GM23338 (cell line): ENCODE data around the gene BRD9. TPM values are rescaled to one million over a fixed set of nuclear protein-coding genes. Genes with fewer than 3 reads are reported as not detected.

ENCODE experiments used
- ATAC-seq: fragments of 200-7000 bp; cut with Tn5 transposase; 3 replicates; pipeline ENCODE4 v1.9.1; 2020
- DNase-seq: peaks from one replicate; pipeline ENCODE4 v3.0.0-alpha.2; 2015; ENCODE audit warnings: low spot score
- H2AFZ ChIP-seq: fragments of 200-600 bp; sonication (generic); 2 replicates; pipeline ENCODE4 v1.8.0; 2016; ENCODE audit warnings: antibody characterized with exemption, mild to moderate bottlenecking, moderate library complexity
- H3F3A ChIP-seq: fragments of 200-600 bp; sonication (generic); replicated peaks from 2 replicates; pipeline ENCODE4 v1.8.0; 2017; ENCODE audit warnings: antibody characterized with exemption, mixed run types, low read depth
- H3K27ac ChIP-seq: fragments of 200-600 bp; sonication (generic); 2 replicates; pipeline ENCODE4 v1.6.1; 2016; ENCODE audit warnings: low read depth
- H3K27me3 ChIP-seq: fragments of 200-600 bp; sonication (generic); 2 replicates; pipeline ENCODE4 v1.8.0; 2016; ENCODE audit warnings: mild to moderate bottlenecking, mixed run types, moderate library complexity; ENCODE audit not compliant: insufficient read depth
- H3K36me3 ChIP-seq: fragments of 200-600 bp; sonication (generic); 2 replicates; pipeline ENCODE4 v1.8.0; 2016; ENCODE audit warnings: mild to moderate bottlenecking; ENCODE audit not compliant: insufficient read depth
- H3K4me1 ChIP-seq: fragments of 200-600 bp; sonication (generic); 2 replicates; pipeline ENCODE4 v1.8.0; 2016; ENCODE audit warnings: mild to moderate bottlenecking, moderate library complexity; ENCODE audit not compliant: insufficient read depth
- H3K4me2 ChIP-seq: fragments of 200-600 bp; sonication (generic); 2 replicates; pipeline ENCODE4 v1.7.1; 2017; ENCODE audit warnings: mixed run types
- H3K4me3 ChIP-seq: fragments of 200-600 bp; sonication (generic); 2 replicates; pipeline ENCODE4 v1.6.1; 2016; ENCODE audit warnings: mixed run types
- H3K79me2 ChIP-seq: fragments of 200-600 bp; sonication (generic); replicated peaks from 2 replicates; pipeline ENCODE4 v1.8.0; 2017; ENCODE audit warnings: mild to moderate bottlenecking; ENCODE audit not compliant: insufficient read depth
- H3K9me2 ChIP-seq: fragments of 200-600 bp; sonication (generic); 2 replicates; pipeline ENCODE4 v1.8.0; 2017; ENCODE audit not compliant: insufficient read depth
- H4K20me1 ChIP-seq: fragments of 200-600 bp; sonication (generic); replicated peaks from 2 replicates; pipeline ENCODE4 v1.8.0; 2017; ENCODE audit warnings: mild to moderate bottlenecking; ENCODE audit not compliant: insufficient read depth
- H3K27ac Mint-ChIP-seq: 2 replicates; pipeline ENCODE4 v1.8.0; 2020; ENCODE audit warnings: inconsistent platforms, mild to moderate bottlenecking, moderate library complexity, mixed read lengths
- H3K27me3 Mint-ChIP-seq: 3 replicates; pipeline ENCODE4 v1.8.0; 2022; ENCODE audit warnings: low read depth, mild to moderate bottlenecking, moderate library complexity, mixed read lengths, inconsistent platforms; ENCODE audit not compliant: insufficient read depth, poor library complexity
- H3K36me3 Mint-ChIP-seq: 3 replicates; pipeline ENCODE4 v1.8.0; 2021; ENCODE audit warnings: low read depth, mild to moderate bottlenecking, inconsistent platforms, moderate library complexity, mixed read lengths
- H3K4me1 Mint-ChIP-seq: 3 replicates; pipeline ENCODE4 v1.8.0; 2020; ENCODE audit warnings: mild to moderate bottlenecking, inconsistent platforms, mixed read lengths
- H3K4me3 Mint-ChIP-seq: 3 replicates; pipeline ENCODE4 v1.8.0; 2021; ENCODE audit warnings: moderate library complexity, mild to moderate bottlenecking, inconsistent platforms, mixed read lengths
- H3K9me3 Mint-ChIP-seq: 3 replicates; pipeline ENCODE4 v1.8.0; 2020; ENCODE audit warnings: moderate library complexity, mild to moderate bottlenecking, inconsistent platforms, mixed read lengths
- CREB1 ChIP-seq: fragments of 250-450 bp; sonication (Bioruptor Pico); IDR thresholded peaks from 2 replicates; pipeline ENCODE4 v1.5.0; 2020; ENCODE audit warnings: low read depth, mild to moderate bottlenecking, moderate library complexity
- EZH2 ChIP-seq: fragments of 200-600 bp; sonication (generic); IDR thresholded peaks from one replicate; pipeline ENCODE4 v1.8.0; 2017; ENCODE audit warnings: antibody characterized with exemption, mild to moderate bottlenecking, low read depth; ENCODE audit not compliant: unreplicated experiment
- EZH2phosphoT487 ChIP-seq: fragments of 200-600 bp; sonication (generic); IDR thresholded peaks from one replicate; pipeline ENCODE4 v1.8.1; 2018; ENCODE audit warnings: antibody characterized with exemption; ENCODE audit not compliant: unreplicated experiment
- JUNB ChIP-seq: IDR thresholded peaks from one replicate; pipeline ENCODE4 v1.6.1; 2016; ENCODE audit warnings: antibody characterized with exemption; ENCODE audit not compliant: unreplicated experiment
- NANOG ChIP-seq: IDR thresholded peaks from 2 replicates; pipeline ENCODE4 v1.6.1; 2016; ENCODE audit warnings: antibody characterized with exemption, borderline replicate concordance
- POLR2AphosphoS5 ChIP-seq: IDR thresholded peaks from 2 replicates; pipeline ENCODE4 v1.6.1; 2016; ENCODE audit warnings: antibody characterized with exemption, low read depth
- STAT1 ChIP-seq: IDR thresholded peaks from one replicate; pipeline ENCODE4 v1.6.1; 2016; ENCODE audit warnings: antibody characterized with exemption; ENCODE audit not compliant: unreplicated experiment
- ZNF114 ChIP-seq: fragments of 250-450 bp; sonication (Bioruptor Pico); IDR thresholded peaks from 2 replicates; pipeline ENCODE4 v1.5.0; 2020; ENCODE audit warnings: mild to moderate bottlenecking, moderate library complexity
- polyA plus RNA-seq: library from polyadenylated mRNA; unstranded; fragments of >200 nt; fragmentation: Nextera tagmentation; extraction: Ambion mirVana; gene quantifications from 2 replicates; pipeline ENCODE4 v1.2.1, GENCODE V29; 2016
- total RNA-seq: library from RNA; depleted of rRNA; stranded (reverse); fragments of >200 nt; shearing (Covaris generic); gene quantifications from 2 replicates; pipeline ENCODE4 v1.2.3, GENCODE V29; 2014
- TF ChIP-seq, protein P1 (sequence below), 2 experiments: fragments of 200-600 bp in 1 of 2; sonication (generic) in 1 of 2; conservative IDR thresholded peaks; 2 replicates each; pipeline versions ENCODE4 v1.5.1 to v1.6.1; 2016 to 2017; ENCODE audit warnings: antibody characterized with exemption in 2 of 2, low read depth in 2 of 2, mild to moderate bottlenecking in 2 of 2, moderate library complexity in 1 of 2
- TF ChIP-seq, protein P2 (sequence below): IDR thresholded peaks from 2 replicates; pipeline ENCODE4 v1.6.1; 2016; ENCODE audit warnings: antibody characterized with exemption
- TF ChIP-seq, protein P3 (sequence below): fragments of 250-450 bp; sonication (Bioruptor Pico); IDR thresholded peaks from 2 replicates; pipeline ENCODE4 v1.5.0; 2020; ENCODE audit warnings: mild to moderate bottlenecking, moderate library complexity

Gene BRD9
- total and polyA plus RNA-seq, 2 experiments from 2014 or later, result 32.9 to 54.7 TPM

DNA sequence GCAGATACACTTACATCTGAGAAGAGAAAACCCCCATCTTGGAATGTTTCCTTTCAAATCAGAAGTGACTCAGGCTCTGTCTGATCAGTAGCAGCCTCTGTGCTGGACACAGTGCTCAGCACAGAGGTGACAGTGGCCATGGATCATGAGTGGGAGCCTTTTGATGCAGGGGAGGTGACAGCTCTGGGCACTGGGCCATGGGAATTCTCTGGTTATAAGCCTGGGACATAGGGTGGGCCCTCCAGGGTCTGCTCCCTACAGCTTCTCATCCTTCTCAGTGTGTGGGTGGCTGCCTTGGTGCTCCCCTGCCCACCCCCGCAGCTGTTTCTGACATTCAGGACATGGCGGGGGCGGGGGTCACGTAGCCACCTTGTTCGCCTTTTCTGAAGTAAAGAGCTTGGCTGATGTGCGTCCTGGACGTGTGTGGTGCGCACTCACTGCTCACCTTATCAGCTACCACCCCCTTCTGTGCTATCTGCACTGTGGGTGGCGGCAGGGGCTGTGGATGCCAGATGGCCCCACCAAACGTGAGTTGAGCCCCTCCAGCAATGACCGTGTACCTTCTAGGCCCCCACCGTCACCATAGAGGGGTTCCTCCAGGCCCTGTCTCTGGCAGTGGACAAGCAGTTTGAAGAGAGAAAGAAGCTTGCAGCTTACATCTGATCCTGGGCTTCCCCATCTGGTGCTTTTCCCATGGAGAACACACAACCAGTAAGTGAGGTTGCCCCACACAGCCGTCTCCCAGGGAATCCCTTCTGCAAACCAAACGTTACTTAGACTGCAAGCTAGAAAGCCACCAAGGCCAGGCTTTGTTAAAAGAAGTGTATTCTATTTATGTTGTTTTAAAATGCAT lies 24.1 kb upstream of the BRD9 start:
- Histone ChIP-seq H3K27ac (no peak overlapping the region), H3K9me2 (no peaks in the 10 kb centered on the region), H3F3A (no peaks in the 10 kb centered on the region), H3K4me1 (no peaks in the 10 kb centered on the region), H3K4me3 (no peak overlapping the region), H3K36me3 (peaks cover 31% of the 10 kb centered on the region), H3K79me2 (no peaks in the 10 kb centered on the region), H4K20me1 (peaks cover 14% of the 10 kb centered on the region; the same call in 1 of the 2 replicates), H2AFZ (no peak overlapping the region), H3K27me3 (no peaks in the 10 kb centered on the region), H3K4me2 (no peak overlapping the region)
- no peaks in the 10 kb centered on the region; the same call in 2 of the 3 replicates for H3K4me1 Mint-ChIP-seq
- TF ChIP-seq POLR2AphosphoS5 (no peak), EZH2 (no peak), ZNF114 (no peak), JUNB (no peak), CREB1 (CRISPR knock-in tag) (no peak), STAT1 (no peak), EZH2phosphoT487 (no peak), NANOG (no peak)
- TF ChIP-seq, protein P1, sequence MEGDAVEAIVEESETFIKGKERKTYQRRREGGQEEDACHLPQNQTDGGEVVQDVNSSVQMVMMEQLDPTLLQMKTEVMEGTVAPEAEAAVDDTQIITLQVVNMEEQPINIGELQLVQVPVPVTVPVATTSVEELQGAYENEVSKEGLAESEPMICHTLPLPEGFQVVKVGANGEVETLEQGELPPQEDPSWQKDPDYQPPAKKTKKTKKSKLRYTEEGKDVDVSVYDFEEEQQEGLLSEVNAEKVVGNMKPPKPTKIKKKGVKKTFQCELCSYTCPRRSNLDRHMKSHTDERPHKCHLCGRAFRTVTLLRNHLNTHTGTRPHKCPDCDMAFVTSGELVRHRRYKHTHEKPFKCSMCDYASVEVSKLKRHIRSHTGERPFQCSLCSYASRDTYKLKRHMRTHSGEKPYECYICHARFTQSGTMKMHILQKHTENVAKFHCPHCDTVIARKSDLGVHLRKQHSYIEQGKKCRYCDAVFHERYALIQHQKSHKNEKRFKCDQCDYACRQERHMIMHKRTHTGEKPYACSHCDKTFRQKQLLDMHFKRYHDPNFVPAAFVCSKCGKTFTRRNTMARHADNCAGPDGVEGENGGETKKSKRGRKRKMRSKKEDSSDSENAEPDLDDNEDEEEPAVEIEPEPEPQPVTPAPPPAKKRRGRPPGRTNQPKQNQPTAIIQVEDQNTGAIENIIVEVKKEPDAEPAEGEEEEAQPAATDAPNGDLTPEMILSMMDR (conservative IDR thresholded peaks at IDR 0.05; ENCODE audit: low read depth in 2 of 2), result no peak
- TF ChIP-seq, protein P2, sequence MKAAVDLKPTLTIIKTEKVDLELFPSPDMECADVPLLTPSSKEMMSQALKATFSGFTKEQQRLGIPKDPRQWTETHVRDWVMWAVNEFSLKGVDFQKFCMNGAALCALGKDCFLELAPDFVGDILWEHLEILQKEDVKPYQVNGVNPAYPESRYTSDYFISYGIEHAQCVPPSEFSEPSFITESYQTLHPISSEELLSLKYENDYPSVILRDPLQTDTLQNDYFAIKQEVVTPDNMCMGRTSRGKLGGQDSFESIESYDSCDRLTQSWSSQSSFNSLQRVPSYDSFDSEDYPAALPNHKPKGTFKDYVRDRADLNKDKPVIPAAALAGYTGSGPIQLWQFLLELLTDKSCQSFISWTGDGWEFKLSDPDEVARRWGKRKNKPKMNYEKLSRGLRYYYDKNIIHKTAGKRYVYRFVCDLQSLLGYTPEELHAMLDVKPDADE, result no peak
- TF ChIP-seq, protein P3, sequence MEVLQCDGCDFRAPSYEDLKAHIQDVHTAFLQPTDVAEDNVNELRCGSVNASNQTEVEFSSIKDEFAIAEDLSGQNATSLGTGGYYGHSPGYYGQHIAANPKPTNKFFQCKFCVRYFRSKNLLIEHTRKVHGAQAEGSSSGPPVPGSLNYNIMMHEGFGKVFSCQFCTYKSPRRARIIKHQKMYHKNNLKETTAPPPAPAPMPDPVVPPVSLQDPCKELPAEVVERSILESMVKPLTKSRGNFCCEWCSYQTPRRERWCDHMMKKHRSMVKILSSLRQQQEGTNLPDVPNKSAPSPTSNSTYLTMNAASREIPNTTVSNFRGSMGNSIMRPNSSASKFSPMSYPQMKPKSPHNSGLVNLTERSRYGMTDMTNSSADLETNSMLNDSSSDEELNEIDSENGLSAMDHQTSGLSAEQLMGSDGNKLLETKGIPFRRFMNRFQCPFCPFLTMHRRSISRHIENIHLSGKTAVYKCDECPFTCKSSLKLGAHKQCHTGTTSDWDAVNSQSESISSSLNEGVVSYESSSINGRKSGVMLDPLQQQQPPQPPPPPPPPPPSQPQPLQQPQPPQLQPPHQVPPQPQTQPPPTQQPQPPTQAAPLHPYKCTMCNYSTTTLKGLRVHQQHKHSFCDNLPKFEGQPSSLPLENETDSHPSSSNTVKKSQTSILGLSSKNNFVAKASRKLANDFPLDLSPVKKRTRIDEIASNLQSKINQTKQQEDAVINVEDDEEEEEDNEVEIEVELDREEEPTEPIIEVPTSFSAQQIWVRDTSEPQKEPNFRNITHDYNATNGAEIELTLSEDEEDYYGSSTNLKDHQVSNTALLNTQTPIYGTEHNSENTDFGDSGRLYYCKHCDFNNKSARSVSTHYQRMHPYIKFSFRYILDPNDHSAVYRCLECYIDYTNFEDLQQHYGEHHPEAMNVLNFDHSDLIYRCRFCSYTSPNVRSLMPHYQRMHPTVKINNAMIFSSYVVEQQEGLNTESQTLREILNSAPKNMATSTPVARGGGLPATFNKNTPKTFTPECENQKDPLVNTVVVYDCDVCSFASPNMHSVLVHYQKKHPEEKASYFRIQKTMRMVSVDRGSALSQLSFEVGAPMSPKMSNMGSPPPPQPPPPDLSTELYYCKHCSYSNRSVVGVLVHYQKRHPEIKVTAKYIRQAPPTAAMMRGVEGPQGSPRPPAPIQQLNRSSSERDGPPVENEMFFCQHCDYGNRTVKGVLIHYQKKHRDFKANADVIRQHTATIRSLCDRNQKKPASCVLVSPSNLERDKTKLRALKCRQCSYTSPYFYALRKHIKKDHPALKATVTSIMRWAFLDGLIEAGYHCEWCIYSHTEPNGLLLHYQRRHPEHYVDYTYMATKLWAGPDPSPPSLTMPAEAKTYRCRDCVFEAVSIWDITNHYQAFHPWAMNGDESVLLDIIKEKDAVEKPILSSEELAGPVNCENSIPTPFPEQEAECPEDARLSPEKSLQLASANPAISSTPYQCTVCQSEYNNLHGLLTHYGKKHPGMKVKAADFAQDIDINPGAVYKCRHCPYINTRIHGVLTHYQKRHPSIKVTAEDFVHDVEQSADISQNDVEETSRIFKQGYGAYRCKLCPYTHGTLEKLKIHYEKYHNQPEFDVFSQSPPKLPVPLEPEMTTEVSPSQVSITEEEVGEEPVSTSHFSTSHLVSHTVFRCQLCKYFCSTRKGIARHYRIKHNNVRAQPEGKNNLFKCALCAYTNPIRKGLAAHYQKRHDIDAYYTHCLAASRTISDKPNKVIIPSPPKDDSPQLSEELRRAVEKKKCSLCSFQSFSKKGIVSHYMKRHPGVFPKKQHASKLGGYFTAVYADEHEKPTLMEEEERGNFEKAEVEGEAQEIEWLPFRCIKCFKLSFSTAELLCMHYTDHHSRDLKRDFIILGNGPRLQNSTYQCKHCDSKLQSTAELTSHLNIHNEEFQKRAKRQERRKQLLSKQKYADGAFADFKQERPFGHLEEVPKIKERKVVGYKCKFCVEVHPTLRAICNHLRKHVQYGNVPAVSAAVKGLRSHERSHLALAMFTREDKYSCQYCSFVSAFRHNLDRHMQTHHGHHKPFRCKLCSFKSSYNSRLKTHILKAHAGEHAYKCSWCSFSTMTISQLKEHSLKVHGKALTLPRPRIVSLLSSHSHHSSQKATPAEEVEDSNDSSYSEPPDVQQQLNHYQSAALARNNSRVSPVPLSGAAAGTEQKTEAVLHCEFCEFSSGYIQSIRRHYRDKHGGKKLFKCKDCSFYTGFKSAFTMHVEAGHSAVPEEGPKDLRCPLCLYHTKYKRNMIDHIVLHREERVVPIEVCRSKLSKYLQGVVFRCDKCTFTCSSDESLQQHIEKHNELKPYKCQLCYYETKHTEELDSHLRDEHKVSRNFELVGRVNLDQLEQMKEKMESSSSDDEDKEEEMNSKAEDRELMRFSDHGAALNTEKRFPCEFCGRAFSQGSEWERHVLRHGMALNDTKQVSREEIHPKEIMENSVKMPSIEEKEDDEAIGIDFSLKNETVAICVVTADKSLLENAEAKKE (CRISPR knock-in tag), result no peak
- peaks cover 63% of the 10 kb centered on the region for H3K36me3 Mint-ChIP-seq
- H3K27ac Mint-ChIP-seq, result no peak overlapping the region
- DNase-seq (no peak), ATAC-seq (no peak)
- H3K9me3 Mint-ChIP-seq, result no peaks in the 10 kb centered on the region
- H3K27me3 Mint-ChIP-seq, result peaks cover 7% of the 10 kb centered on the region
- no peak overlapping the region for H3K4me3 Mint-ChIP-seq
